ENCODE data around the gene LCLAT1.

LCLAT1 gene

DNA sequence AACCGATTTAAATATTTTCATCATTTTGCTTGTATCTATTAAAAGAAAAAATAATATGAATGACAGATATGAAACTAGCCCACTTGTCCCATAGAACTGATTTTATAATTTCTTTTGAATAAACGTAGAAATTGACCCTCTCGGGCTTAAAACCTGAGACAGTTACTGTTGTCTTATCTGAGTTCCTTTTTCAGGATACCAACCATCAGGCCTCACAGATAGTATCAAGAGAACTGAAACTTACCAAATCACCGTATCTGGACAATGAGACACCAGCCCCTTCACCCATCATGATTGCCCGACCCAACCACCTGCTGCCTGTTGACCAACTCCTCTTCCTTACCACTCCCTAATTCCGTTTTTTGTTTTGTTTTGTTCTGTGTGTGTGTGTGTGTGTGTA is 53.7 kb downstream of the LCLAT1 start:
- no peaks in the 10 kb centered on the region for H4K20me1 ChIP-seq (ENCODE audit: control insufficient read depth, insufficient read depth, low read depth, low read length)
- peaks cover 29% of the 10 kb centered on the region for H3K9me3 ChIP-seq (ENCODE audit: control insufficient read depth, insufficient read depth, low read length)
- H3K4me2 ChIP-seq (ENCODE audit: low read length): no peak overlapping the region
- no peaks in the 10 kb centered on the region for H3F3A ChIP-seq (ENCODE audit: control insufficient read depth, insufficient read depth)
- no peaks in the 10 kb centered on the region for H3K9me2 ChIP-seq (replicated peaks; ENCODE audit: control insufficient read depth, low read length)
- no peak overlapping the region for H3K4me3 ChIP-seq (ENCODE audit: low read length)
- peaks cover 27% of the 10 kb centered on the region for H3K36me3 ChIP-seq (ENCODE audit: control insufficient read depth, low read length)
- no peak overlapping the region for H3K27ac ChIP-seq (ENCODE audit: low read depth, low read length)
- peaks cover 19% of the 10 kb centered on the region for H3K4me1 ChIP-seq (ENCODE audit: control insufficient read depth, low read length)
- no peaks in the 10 kb centered on the region for H3K27me3 ChIP-seq (ENCODE audit: control insufficient read depth, low read length)
- H3K79me2 ChIP-seq (ENCODE audit: control insufficient read depth, low read length): peaks cover 64% of the 10 kb centered on the region
- TF ChIP-seq EZH2phosphoT487 (IDR thresholded peaks at IDR 0.05; ENCODE audit: borderline replicate concordance, low read length): no peak
- TF ChIP-seq, protein P1, sequence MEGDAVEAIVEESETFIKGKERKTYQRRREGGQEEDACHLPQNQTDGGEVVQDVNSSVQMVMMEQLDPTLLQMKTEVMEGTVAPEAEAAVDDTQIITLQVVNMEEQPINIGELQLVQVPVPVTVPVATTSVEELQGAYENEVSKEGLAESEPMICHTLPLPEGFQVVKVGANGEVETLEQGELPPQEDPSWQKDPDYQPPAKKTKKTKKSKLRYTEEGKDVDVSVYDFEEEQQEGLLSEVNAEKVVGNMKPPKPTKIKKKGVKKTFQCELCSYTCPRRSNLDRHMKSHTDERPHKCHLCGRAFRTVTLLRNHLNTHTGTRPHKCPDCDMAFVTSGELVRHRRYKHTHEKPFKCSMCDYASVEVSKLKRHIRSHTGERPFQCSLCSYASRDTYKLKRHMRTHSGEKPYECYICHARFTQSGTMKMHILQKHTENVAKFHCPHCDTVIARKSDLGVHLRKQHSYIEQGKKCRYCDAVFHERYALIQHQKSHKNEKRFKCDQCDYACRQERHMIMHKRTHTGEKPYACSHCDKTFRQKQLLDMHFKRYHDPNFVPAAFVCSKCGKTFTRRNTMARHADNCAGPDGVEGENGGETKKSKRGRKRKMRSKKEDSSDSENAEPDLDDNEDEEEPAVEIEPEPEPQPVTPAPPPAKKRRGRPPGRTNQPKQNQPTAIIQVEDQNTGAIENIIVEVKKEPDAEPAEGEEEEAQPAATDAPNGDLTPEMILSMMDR (IDR thresholded peaks at IDR 0.05; ENCODE audit: low read depth, low read length, poor library complexity, severe bottlenecking): no peak

DNA sequence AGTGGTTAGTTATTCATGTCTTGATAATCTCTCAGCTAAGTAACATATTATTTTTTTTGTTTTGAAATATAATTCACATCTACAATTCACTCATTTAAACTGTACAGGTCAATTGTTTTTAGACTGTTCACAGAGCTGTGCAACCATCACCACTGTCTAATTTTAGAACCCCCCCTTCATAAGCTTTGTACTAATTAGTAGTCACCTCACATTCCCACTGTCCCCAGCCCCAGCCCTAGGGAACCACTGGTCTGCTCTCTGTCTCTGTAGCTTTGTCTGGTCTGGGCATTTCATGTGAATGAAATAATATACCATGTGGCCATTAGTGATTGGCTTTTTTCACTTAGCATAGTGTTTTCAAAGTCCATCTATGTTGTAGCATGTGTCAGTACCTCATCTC is 55.3 kb downstream of the LCLAT1 start:
- no peaks in the 10 kb centered on the region for H4K20me1 ChIP-seq (ENCODE audit: control insufficient read depth, insufficient read depth, low read depth, low read length)
- peaks cover 13% of the 10 kb centered on the region for H3K4me1 ChIP-seq (ENCODE audit: control insufficient read depth, low read length)
- H3K9me2 ChIP-seq (replicated peaks; ENCODE audit: control insufficient read depth, low read length): no peaks in the 10 kb centered on the region
- peaks cover 24% of the 10 kb centered on the region for H3K9me3 ChIP-seq (ENCODE audit: control insufficient read depth, insufficient read depth, low read length)
- H3K4me3 ChIP-seq (ENCODE audit: low read length): no peak overlapping the region
- no peaks in the 10 kb centered on the region for H3K27me3 ChIP-seq (ENCODE audit: control insufficient read depth, low read length)
- TF ChIP-seq, protein P1 (IDR thresholded peaks at IDR 0.05; ENCODE audit: low read depth, low read length, poor library complexity, severe bottlenecking): no peak
- no peak for TF ChIP-seq EZH2phosphoT487 (IDR thresholded peaks at IDR 0.05; ENCODE audit: borderline replicate concordance, low read length)
- 0 out of 2 replicates have a peak, but pooled peaks cover 3% of the 10 kb centered on the region for H3F3A ChIP-seq (ENCODE audit: control insufficient read depth, insufficient read depth)
- no peak overlapping the region for H3K27ac ChIP-seq (ENCODE audit: low read depth, low read length)
- H3K36me3 ChIP-seq (ENCODE audit: control insufficient read depth, low read length): peaks cover 20% of the 10 kb centered on the region
- peaks cover 56% of the 10 kb centered on the region for H3K79me2 ChIP-seq (ENCODE audit: control insufficient read depth, low read length)
- H3K4me2 ChIP-seq (ENCODE audit: low read length): no peak overlapping the region

DNA sequence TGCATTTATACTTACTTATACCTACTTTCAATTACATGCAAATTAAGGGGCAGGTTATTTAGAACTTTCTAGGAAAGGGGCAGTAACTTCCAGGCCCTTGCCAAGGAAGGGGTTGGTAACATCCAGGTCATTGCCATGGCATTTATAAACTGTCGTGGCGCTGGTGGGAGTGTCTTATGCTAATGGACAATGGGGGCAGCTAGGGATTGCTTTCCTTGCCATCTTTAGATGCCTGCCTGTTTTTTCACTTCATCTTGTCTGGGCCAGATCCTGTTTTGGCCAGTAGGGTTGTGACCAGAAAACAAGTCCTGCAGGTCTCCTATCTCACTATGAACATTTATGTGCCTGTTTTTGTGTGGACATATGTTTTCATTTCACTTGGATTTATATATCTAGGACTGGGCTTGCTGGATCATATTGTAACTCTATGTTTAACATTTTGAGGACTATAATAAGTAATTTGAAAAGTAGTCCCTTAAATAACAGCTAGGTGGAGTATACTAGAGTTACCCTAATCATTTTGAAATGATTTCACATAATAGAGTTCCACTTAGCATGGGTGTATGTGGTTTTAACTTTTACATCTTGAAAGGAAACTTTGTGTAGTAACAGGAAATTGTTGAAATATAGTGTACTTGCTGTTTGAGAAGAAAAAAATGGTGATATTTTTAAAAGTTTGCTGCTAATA is 56.1 kb downstream of the LCLAT1 start:
- peaks cover 58% of the 10 kb centered on the region for H3K79me2 ChIP-seq (ENCODE audit: control insufficient read depth, low read length)
- peaks cover 13% of the 10 kb centered on the region for H3K4me1 ChIP-seq (ENCODE audit: control insufficient read depth, low read length)
- H3K27me3 ChIP-seq (ENCODE audit: control insufficient read depth, low read length): no peaks in the 10 kb centered on the region
- TF ChIP-seq EZH2phosphoT487 (IDR thresholded peaks at IDR 0.05; ENCODE audit: borderline replicate concordance, low read length): no peak
- TF ChIP-seq, protein P1 (IDR thresholded peaks at IDR 0.05; ENCODE audit: low read depth, low read length, poor library complexity, severe bottlenecking): no peak
- peaks cover 14% of the 10 kb centered on the region for H3K36me3 ChIP-seq (ENCODE audit: control insufficient read depth, low read length)
- 0 out of 2 replicates have a peak, but pooled peaks cover 3% of the 10 kb centered on the region for H3F3A ChIP-seq (ENCODE audit: control insufficient read depth, insufficient read depth)
- no peaks in the 10 kb centered on the region for H3K9me2 ChIP-seq (replicated peaks; ENCODE audit: control insufficient read depth, low read length)
- H3K27ac ChIP-seq (ENCODE audit: low read depth, low read length): no peak overlapping the region
- H3K4me2 ChIP-seq (ENCODE audit: low read length): peak overlapping the region; percentile 10; the same call in 1 of the 2 replicates
- H3K9me3 ChIP-seq (ENCODE audit: control insufficient read depth, insufficient read depth, low read length): peaks cover 23% of the 10 kb centered on the region
- H3K4me3 ChIP-seq (ENCODE audit: low read length): no peak overlapping the region
- H4K20me1 ChIP-seq (ENCODE audit: control insufficient read depth, insufficient read depth, low read depth, low read length): no peaks in the 10 kb centered on the region

All from DOHH2 (cell line).